ENCODE results near the gene LYPD1.

Gene LYPD1

DNA sequence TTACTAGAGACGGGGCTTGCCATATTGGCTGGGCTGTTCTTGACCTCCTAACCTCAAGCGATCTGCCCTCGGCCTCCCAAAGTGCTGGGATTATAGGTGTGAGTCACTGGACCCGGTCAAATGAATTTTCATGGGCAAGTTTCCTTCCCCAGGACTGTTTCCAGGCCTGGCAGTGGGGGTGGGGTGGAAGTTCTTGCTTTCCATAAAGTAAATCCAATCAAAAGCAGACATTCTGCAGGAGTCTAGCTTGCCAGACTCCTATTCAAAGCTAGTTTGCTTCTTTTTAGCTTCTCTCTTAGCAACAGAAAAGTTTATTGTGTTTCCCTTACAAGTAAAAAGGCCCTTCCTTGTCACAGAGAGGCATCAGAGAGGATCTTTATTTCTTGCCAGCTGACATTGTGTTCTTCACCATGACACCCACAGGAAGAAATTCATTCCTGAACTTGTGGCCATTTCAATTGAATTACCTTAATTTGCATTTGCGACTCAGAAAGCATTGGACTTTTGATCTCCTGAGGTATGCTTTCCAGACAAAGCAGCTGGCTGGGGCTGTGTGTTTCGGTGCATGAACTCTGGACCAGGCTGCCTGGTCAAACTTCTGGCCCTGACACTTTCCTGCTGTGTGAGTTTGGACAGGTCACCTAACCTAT, 37.9 kb downstream of the LYPD1 start:
- DNase-seq: no peak

- no peak for DNase-seq
Measured at GRCh38 chr2:132627536-132627935, 42.5 kb downstream of the LYPD1 start.

GRCh38 chr2:132623096-132623839, 46.7 kb downstream of the LYPD1 start:
- no peak for DNase-seq

DNA sequence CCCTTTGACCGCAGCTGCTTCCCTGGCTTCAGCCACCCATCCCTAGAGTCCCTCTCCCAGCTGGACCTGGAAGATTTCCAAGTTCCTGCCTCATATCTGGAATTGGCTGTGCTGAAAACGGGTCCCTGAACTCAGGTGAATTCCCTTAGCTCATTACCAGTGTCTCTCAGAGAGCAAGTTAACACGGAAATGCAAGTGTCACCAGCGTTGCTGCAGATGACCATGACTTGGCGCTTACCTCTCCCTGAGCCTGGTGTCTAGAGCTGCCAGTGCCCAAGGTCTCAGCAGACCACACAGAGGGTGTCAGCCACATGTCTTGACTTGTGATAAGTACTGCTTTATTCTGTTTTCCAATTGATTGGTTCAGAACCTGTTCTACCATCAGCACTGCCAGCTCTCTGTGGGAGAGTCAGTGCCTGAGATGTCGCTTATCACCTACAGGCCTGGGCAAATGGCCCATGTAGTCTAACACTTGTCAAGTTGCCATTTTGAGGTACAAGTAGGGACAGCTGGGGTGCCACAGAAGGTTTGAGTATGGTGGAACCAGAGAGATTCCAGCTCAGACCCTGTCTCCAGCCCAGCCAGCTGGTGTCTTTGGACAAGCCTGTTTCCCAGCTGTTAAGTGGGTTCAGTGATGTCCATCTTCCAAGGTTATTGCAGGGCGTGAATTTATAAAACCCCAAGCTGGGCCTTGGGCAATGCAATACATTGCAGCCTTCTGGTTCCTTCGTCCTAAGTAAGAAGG, 48.7 kb downstream of the LYPD1 start:
- DNase-seq: no peak

DNA sequence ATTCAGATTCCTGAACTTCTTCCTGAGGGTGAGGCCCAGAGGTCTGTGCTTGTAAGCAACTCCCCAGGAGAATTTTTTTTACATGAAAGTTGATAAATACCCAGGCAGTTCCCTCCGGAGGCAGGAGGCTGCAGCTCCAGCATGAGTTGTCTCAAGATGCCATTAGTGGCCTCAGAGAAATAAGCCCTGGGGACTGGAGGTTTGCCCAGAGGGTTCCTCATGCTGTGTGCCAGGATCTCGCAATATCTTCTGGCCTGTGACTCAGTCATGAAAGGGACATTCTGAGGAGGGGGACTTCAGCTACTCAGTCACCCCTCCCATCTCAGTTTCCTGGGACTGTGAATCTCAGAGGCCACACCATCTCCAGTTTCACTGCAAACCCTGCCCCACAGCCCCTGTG, 49.9 kb downstream of the LYPD1 start:
- DNase-seq: no peak

DNA sequence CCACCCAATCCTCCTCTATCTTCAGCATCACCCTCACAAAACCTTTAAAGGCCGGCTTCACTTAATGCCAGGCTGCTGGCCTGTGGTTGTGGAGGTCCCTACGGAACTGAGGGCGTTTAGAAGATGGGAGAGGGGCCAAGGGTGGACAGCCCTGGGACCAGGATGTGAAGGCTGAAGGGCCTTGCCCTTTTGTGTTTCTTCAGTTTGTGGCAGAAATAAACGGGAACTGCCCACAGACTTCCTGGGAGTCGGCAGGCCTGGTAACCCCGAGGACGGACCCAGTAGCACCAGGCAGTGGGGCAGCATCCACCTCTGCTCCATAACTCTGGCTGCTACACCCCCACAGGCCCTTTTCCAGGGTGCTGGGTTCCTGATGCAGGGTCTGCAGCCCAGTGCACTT, 51.3 kb downstream of the LYPD1 start:
- no peak for DNase-seq

GRCh38 chr2:132617989-132618388, 52.0 kb downstream of the LYPD1 start:
- no peak for DNase-seq

DNA sequence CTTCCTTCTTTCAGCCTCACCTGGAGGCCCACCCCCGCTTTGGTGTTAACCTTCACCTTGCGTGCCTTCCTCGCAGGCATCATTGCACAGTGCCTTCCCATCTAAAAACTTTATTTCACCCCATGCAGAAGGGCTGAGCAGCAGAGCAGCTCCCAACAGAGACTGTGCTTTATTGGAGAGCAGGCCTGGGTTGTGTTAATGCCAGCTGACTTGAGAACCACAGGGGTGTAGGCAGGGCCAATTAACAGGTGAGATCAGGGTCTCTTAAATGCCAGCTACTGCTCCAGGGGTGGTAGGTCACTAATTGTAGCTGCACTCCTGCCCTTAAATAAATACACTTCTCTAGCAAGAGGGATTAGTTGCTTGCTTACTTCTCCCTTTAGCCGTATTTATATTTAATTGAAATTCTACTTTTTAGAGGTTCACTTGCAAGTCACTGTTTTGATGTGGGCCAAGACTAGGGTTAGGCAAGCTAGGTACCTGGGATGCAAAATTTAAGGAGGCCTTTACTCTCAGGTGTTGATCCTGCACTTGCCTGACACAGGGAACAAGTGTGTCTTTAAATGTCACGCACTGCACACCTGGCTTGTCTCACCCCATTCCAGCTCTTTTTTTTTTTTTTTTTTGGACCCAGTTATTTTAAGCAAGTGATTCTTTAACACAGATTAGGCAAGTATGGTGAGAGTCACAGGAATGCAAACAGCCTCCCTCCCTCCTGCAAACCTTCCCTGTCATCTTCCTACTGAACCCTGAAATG, 54.5 kb downstream of the LYPD1 start:
- no peak for DNase-seq

GRCh38 chr2:132611719-132612118, 58.3 kb downstream of the LYPD1 start:
- no peak for DNase-seq

- DNase-seq: no peak
Measured at GRCh38 chr2:132609101-132609890, 60.7 kb downstream of the LYPD1 start.

- no peak for DNase-seq
Measured at GRCh38 chr2:132608311-132608710, 61.7 kb downstream of the LYPD1 start.

GRCh38 chr2:132607426-132608090, 62.4 kb downstream of the LYPD1 start:
- no peak for DNase-seq

DNA sequence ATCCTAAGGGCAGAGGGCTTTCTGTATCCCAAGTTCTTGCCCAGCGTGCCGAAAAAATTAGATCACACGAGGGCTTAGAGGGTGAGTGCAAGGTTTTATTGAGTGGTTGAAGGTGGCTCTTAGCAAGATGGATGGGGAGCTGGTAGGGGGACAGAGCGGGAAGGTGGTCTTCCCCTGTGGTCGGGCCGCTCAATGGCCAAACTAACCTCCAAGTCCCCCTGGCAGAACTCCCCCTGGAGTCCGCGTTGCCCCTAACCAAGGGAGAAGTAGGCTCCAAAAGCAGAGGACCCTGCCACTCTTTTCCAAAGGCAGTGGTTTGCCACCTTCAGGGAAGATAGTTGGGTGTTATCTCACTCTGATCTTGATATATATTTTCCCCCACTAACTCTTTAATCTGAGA, 63.4 kb downstream of the LYPD1 start:
- DNase-seq: no peak

- no peak for DNase-seq
Measured at GRCh38 chr2:132605236-132606180, 64.5 kb downstream of the LYPD1 start.

GRCh38 chr2:132604561-132604960, 65.4 kb downstream of the LYPD1 start:
- DNase-seq: no peak

GRCh38 chr2:132599556-132599955, 70.4 kb downstream of the LYPD1 start:
- DNase-seq: no peak

DNA sequence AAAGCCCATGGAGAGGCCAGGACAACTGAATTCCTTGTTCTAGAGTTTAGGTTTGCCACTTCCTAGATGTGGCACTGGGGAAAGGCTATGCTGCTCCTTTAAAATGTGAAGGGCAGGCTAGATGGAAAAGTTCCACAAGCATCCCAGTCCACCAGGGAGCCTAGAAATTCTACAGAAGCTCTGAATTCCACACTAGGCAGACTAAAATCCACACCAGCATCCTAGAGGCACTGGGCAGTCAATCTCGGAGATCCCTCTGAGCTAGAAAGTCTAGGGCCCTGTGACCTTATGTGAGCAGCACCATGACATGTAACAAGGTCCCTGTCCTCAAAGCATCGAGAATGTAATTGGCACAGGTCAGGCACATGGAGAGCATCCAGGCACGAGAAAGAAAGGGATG, 71.5 kb downstream of the LYPD1 start:
- no peak for DNase-seq

GRCh38 chr2:132597831-132598230, 72.2 kb downstream of the LYPD1 start:
- DNase-seq: no peak

GRCh38 chr2:132597166-132597565, 72.8 kb downstream of the LYPD1 start:
- no peak for DNase-seq

- DNase-seq: no peak
Measured at GRCh38 chr2:132595693-132596092, 74.3 kb downstream of the LYPD1 start.

GRCh38 chr2:132595186-132595585, 74.8 kb downstream of the LYPD1 start:
- no peak for DNase-seq

Measured in CD4-positive, alpha-beta T cell treated with Interleukin-12 subunit alpha and Interleukin-12 subunit beta, for 1 hour (primary cell).